KMS-11 (cell line): Measurements from ENCODE around the gene RAP1GAP2.
A peak's percentile ranks its signal among the peaks of the same experiment; 100 is the strongest.
"Not testable (repeated sequence)": the region's sequence is repeated elsewhere in the genome, so short reads cannot be mapped to it uniquely, and the experiment has no call there.

Experiments used
- H2AFZ ChIP-seq: fragments of 200-600 bp; sonication (generic); 2 replicates; pipeline ENCODE4 v1.6.1; 2016; ENCODE audit warnings: antibody characterized with exemption, mixed run types, low read depth
- H3K27ac ChIP-seq: fragments of 200-600 bp; sonication (generic); 2 replicates; pipeline ENCODE4 v1.6.1; 2016; ENCODE audit warnings: mild to moderate bottlenecking, mixed run types
- H3K27me3 ChIP-seq: fragments of 200-600 bp; sonication (generic); 2 replicates; pipeline ENCODE4 v1.6.1; 2017; ENCODE audit warnings: mild to moderate bottlenecking, low read depth, mixed run types, moderate library complexity; ENCODE audit not compliant: insufficient read depth
- H3K36me3 ChIP-seq: fragments of 200-600 bp; sonication (generic); 2 replicates; pipeline ENCODE4 v1.6.1; 2017; ENCODE audit warnings: mild to moderate bottlenecking, mixed run types; ENCODE audit not compliant: insufficient read depth
- H3K4me1 ChIP-seq: fragments of 200-600 bp; sonication (generic); 2 replicates; pipeline ENCODE4 v1.6.1; 2016; ENCODE audit warnings: mild to moderate bottlenecking, low read depth, mixed run types; ENCODE audit not compliant: poor library complexity, severe bottlenecking
- H3K4me2 ChIP-seq: fragments of 200-600 bp; sonication (generic); 2 replicates; pipeline ENCODE4 v1.7.0; 2016; ENCODE audit warnings: mild to moderate bottlenecking, mixed run types
- H3K4me3 ChIP-seq: fragments of 200-600 bp; sonication (generic); IDR thresholded peaks from 2 replicates; pipeline ENCODE4 v1.6.1; 2017; ENCODE audit warnings: low read depth, low read length, mixed read lengths; ENCODE audit not compliant: insufficient read depth
- H3K79me2 ChIP-seq: fragments of 200-600 bp; sonication (generic); 2 replicates; pipeline ENCODE4 v1.6.1; 2016; ENCODE audit warnings: low read depth, mixed run types; ENCODE audit not compliant: insufficient read depth
- H3K9ac ChIP-seq: fragments of 200-600 bp; sonication (generic); 2 replicates; pipeline ENCODE4 v1.6.1; 2016; ENCODE audit warnings: mild to moderate bottlenecking, mixed run types
- H4K20me1 ChIP-seq: fragments of 200-600 bp; sonication (generic); 2 replicates; pipeline ENCODE4 v1.6.1; 2016; ENCODE audit warnings: mild to moderate bottlenecking, mixed run types; ENCODE audit not compliant: insufficient read depth
- TF ChIP-seq, protein P1 (sequence below): fragments of 200-600 bp; sonication (generic); conservative IDR thresholded peaks from 2 replicates; pipeline ENCODE4 v1.6.1; 2017; ENCODE audit warnings: low read depth, mild to moderate bottlenecking, antibody characterized with exemption, low read length, moderate library complexity, mixed read lengths

The RAP1GAP2 gene

DNA sequence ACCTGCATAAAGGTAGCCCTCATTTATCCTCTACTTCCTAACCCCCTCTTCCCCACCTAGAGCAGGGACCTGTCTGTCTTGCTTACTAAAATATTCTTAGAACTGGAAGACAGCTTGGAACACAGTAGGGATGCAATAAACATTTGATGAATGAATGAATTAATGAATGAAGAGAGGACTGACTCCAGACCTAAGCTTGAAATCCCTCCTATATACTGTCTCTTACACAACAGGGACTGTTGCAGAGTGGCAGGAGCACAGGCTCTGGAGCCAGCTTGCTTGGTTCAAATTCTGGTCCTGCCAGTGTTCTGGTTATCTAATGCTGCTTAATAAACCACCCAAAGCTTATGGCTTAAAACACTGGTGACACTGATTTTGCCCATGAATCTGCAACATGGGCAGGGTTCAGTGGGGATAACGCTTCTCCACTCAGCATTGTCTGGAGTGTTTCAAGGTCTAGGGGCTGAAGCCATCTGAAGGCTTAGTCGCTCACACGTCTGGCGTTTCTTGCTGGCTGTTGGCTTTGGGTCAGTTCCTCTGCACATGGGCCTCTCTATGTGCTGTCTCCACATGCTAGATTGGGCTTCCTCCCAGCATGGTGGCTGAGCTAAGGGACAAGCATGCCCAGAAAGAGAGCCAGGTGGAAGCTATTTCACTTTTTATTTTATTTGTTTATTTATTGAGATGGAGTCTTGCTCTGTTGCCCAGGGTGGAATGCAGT lies 12.8 kb upstream of the RAP1GAP2 start:
- no peak overlapping the region for H3K4me3 ChIP-seq
- no peaks in the 10 kb centered on the region for H3K36me3 ChIP-seq
- peaks cover 11% of the 10 kb centered on the region; the same call in 1 of the 2 replicates for H3K27me3 ChIP-seq
- H2AFZ ChIP-seq = no peak overlapping the region
- no peaks in the 10 kb centered on the region for H3K4me1 ChIP-seq
- no peak overlapping the region for H3K27ac ChIP-seq
- TF ChIP-seq, protein P1, sequence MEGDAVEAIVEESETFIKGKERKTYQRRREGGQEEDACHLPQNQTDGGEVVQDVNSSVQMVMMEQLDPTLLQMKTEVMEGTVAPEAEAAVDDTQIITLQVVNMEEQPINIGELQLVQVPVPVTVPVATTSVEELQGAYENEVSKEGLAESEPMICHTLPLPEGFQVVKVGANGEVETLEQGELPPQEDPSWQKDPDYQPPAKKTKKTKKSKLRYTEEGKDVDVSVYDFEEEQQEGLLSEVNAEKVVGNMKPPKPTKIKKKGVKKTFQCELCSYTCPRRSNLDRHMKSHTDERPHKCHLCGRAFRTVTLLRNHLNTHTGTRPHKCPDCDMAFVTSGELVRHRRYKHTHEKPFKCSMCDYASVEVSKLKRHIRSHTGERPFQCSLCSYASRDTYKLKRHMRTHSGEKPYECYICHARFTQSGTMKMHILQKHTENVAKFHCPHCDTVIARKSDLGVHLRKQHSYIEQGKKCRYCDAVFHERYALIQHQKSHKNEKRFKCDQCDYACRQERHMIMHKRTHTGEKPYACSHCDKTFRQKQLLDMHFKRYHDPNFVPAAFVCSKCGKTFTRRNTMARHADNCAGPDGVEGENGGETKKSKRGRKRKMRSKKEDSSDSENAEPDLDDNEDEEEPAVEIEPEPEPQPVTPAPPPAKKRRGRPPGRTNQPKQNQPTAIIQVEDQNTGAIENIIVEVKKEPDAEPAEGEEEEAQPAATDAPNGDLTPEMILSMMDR = no peak
- no peaks in the 10 kb centered on the region for H4K20me1 ChIP-seq
- no peak overlapping the region for H3K4me2 ChIP-seq
- no peak overlapping the region for H3K9ac ChIP-seq
- no peaks in the 10 kb centered on the region for H3K79me2 ChIP-seq

- Histone ChIP-seq H3K9ac (no peak overlapping the region), H3K4me3 (no peak overlapping the region), H2AFZ (no peak overlapping the region), H3K4me2 (no peak overlapping the region), H4K20me1 (no peaks in the 10 kb centered on the region), H3K27me3 (peaks cover 6% of the 10 kb centered on the region; the same call in 1 of the 2 replicates), H3K36me3 (no peaks in the 10 kb centered on the region), H3K79me2 (no peaks in the 10 kb centered on the region), H3K27ac (no peak overlapping the region), H3K4me1 (no peaks in the 10 kb centered on the region)
- TF ChIP-seq, protein P1 = no peak
These were observed 11.4 kb upstream of the RAP1GAP2 start for GRCh38 chr17:2784864-2785263.

DNA sequence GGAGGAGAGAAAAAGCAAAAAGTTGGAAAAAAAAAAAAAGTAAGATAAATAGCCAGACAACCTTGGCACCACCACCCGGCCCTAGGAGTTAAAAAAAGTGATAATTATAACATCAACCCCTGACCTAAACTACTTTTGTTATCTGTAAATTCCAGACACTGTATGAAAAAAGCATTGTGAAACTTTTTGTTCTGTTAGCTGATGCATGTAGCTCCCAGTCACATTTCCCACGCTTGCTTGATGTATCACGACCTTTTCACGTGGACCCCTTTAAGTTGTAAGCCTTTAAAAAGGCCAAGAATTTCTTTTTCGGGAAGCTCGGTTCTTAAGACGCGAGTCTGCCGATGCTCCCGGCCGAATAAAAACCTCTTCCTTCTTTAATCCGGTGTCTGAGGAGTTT lies 10.9 kb upstream of the RAP1GAP2 start:
- not testable (repeated sequence) for H2AFZ ChIP-seq, H4K20me1 ChIP-seq, H3K4me2 ChIP-seq, H3K27me3 ChIP-seq, H3K4me1 ChIP-seq, H3K27ac ChIP-seq, H3K9ac ChIP-seq, H3K4me3 ChIP-seq, H3K36me3 ChIP-seq, H3K79me2 ChIP-seq

- H3K27me3 ChIP-seq = peaks cover 4% of the 10 kb centered on the region; the same call in 1 of the 2 replicates
- H3K27ac ChIP-seq = no peak overlapping the region
- H3K9ac ChIP-seq = no peak overlapping the region
- no peaks in the 10 kb centered on the region for H3K4me1 ChIP-seq
- H3K4me3 ChIP-seq = no peak overlapping the region
- H3K36me3 ChIP-seq = no peaks in the 10 kb centered on the region
- H3K79me2 ChIP-seq = no peaks in the 10 kb centered on the region
- no peak overlapping the region for H3K4me2 ChIP-seq
- no peaks in the 10 kb centered on the region for H4K20me1 ChIP-seq
- TF ChIP-seq, protein P1 = peak; percentile 69
- H2AFZ ChIP-seq = no peak overlapping the region
These were observed 9.9 kb upstream of the RAP1GAP2 start for GRCh38 chr17:2786176-2786881.

DNA sequence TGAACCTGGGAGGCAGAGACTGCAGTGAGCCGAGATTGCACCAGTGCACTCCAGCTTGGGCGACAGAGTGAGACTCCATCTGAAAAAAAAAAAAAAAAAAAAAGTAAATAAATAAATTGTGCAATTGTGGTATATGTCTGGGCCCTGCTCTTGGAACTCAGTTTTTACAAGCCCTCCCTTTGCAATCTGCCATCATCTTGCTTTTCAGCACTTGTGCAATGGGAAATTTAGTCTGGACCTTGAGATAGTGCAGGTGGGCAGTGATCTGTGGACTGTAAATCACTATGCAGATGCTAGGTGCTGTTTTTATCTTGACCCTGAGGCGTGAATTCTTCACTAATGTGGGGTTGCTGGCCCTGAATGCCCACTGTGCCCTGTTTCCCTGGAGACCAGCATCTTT lies 6.5 kb upstream of the RAP1GAP2 start:
- no peaks in the 10 kb centered on the region for H3K4me1 ChIP-seq
- H3K9ac ChIP-seq = no peak overlapping the region
- no peak overlapping the region for H3K27ac ChIP-seq
- H2AFZ ChIP-seq = no peak overlapping the region
- no peaks in the 10 kb centered on the region for H3K79me2 ChIP-seq
- no peak overlapping the region for H3K4me2 ChIP-seq
- no peaks in the 10 kb centered on the region for H4K20me1 ChIP-seq
- TF ChIP-seq, protein P1 = no peak
- H3K4me3 ChIP-seq = no peak overlapping the region
- peaks cover 17% of the 10 kb centered on the region; the same call in 1 of the 2 replicates for H3K27me3 ChIP-seq
- no peaks in the 10 kb centered on the region for H3K36me3 ChIP-seq
